ENCODE results near the gene PIGH.

PIGH gene

DNA sequence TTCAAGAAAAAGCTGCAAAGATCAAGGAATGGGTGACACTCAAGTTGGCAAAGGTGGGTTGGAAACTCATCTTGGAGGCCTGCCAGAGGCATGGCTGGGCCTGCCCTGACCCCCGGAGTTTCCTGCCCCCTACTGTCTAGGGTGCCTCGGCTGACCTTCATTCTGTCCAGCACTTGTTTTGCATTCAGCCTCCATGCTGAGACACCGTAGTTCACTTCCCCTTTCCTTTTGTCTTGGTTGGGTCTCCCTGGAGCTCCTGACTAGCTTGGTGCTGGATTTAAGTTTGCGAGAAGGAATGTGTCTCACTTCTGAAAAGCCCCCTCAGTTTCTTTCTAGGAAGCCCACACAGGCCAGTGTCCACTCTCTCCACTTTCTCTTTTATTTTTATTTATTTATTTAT lies 40.4 kb downstream of the PIGH start:
- H3K79me2 ChIP-seq (ENCODE audit: low read length) = no peaks in the 10 kb centered on the region

DNA sequence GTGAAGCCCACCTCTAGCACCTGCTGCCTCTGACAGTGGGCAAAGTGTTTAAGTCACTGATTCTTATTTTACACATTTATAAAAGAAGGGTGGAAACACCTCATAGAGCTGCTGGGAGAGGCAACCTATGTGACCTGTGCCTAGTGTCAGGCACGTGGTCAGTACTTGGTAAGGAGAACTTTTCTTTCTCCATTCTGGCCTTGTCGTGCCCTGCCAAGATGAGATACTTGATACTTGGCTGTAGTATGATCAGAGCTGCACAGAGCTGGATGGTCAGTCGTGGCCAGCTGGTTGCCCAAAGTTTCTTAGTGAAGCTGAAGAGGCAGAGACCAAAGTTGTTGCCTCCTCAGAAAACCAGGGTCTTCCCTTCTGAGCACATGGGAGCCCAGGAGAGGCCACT lies 42.4 kb downstream of the PIGH start:
- Histone ChIP-seq H3K4me3 (ENCODE audit: low read length) (no peak overlapping the region), H3K27ac (ENCODE audit: low read length) (no peak overlapping the region), H3K9ac (ENCODE audit: low read length) (no peak overlapping the region), H3K79me2 (ENCODE audit: low read length) (no peaks in the 10 kb centered on the region), H3K4me1 (ENCODE audit: low read length) (no peaks in the 10 kb centered on the region), H3K27me3 (ENCODE audit: low read depth, low read length) (peaks cover 11% of the 10 kb centered on the region; the same call in 1 of the 2 replicates), H3K36me3 (replicated peaks; ENCODE audit: low read depth, low read length) (no peaks in the 10 kb centered on the region), H4K20me1 (ENCODE audit: insufficient read depth, low read length) (no peaks in the 10 kb centered on the region), H3K9me3 (ENCODE audit: insufficient read depth, low read length) (no peaks in the 10 kb centered on the region), H3K4me2 (ENCODE audit: low read length) (no peak overlapping the region), H2AFZ (ENCODE audit: low read depth, low read length) (no peak overlapping the region)
- TF ChIP-seq EZH2phosphoT487 (IDR thresholded peaks at IDR 0.05; ENCODE audit: low read depth) = no peak
- TF ChIP-seq, protein P1, sequence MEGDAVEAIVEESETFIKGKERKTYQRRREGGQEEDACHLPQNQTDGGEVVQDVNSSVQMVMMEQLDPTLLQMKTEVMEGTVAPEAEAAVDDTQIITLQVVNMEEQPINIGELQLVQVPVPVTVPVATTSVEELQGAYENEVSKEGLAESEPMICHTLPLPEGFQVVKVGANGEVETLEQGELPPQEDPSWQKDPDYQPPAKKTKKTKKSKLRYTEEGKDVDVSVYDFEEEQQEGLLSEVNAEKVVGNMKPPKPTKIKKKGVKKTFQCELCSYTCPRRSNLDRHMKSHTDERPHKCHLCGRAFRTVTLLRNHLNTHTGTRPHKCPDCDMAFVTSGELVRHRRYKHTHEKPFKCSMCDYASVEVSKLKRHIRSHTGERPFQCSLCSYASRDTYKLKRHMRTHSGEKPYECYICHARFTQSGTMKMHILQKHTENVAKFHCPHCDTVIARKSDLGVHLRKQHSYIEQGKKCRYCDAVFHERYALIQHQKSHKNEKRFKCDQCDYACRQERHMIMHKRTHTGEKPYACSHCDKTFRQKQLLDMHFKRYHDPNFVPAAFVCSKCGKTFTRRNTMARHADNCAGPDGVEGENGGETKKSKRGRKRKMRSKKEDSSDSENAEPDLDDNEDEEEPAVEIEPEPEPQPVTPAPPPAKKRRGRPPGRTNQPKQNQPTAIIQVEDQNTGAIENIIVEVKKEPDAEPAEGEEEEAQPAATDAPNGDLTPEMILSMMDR (IDR thresholded peaks at IDR 0.05; ENCODE audit: low read depth, low read length) = no peak

More for the DNA sequence above, 40.4 kb downstream of the PIGH start:
- H4K20me1 ChIP-seq (ENCODE audit: insufficient read depth, low read length) = no peaks in the 10 kb centered on the region
- no peaks in the 10 kb centered on the region for H3K36me3 ChIP-seq (replicated peaks; ENCODE audit: low read depth, low read length)
- TF ChIP-seq EZH2phosphoT487 (IDR thresholded peaks at IDR 0.05; ENCODE audit: low read depth) = no peak
- TF ChIP-seq, protein P1 (IDR thresholded peaks at IDR 0.05; ENCODE audit: low read depth, low read length) = no peak
- no peak overlapping the region for H3K9ac ChIP-seq (ENCODE audit: low read length)
- H3K9me3 ChIP-seq (ENCODE audit: insufficient read depth, low read length) = no peaks in the 10 kb centered on the region
- no peaks in the 10 kb centered on the region for H3K27me3 ChIP-seq (ENCODE audit: low read depth, low read length)
- no peak overlapping the region for H3K4me3 ChIP-seq (ENCODE audit: low read length)
- no peak overlapping the region for H3K27ac ChIP-seq (ENCODE audit: low read length)
- no peak overlapping the region for H2AFZ ChIP-seq (ENCODE audit: low read depth, low read length)
- no peaks in the 10 kb centered on the region for H3K4me1 ChIP-seq (ENCODE audit: low read length)
- H3K4me2 ChIP-seq (ENCODE audit: low read length) = no peak overlapping the region

DNA sequence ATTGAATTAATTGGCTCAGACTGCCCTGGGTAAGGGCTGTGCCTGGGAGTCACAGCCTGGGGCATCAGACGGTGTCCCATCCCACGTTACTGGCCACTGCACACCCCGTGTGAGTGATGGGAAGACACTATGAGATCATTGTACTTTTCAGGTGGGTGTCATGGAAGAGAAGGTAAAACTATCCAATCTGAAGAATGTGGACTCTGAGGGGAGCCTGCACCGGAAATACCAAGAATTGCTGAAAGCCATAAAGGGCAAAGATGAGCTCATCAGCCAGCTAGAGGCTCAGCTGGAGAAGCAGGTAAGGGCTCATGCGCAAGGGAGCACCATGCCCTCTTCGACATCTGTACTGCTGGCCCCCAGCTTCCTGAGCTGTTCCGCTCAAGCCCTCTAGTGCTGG lies 43.0 kb downstream of the PIGH start:
- H3K4me1 ChIP-seq (ENCODE audit: low read length) = no peaks in the 10 kb centered on the region
- TF ChIP-seq, protein P1 (IDR thresholded peaks at IDR 0.05; ENCODE audit: low read depth, low read length) = no peak
- no peak for TF ChIP-seq EZH2phosphoT487 (IDR thresholded peaks at IDR 0.05; ENCODE audit: low read depth)
- no peaks in the 10 kb centered on the region for H3K36me3 ChIP-seq (replicated peaks; ENCODE audit: low read depth, low read length)
- H3K4me3 ChIP-seq (ENCODE audit: low read length) = no peak overlapping the region
- peaks cover 11% of the 10 kb centered on the region; the same call in 1 of the 2 replicates for H3K27me3 ChIP-seq (ENCODE audit: low read depth, low read length)
- no peak overlapping the region for H3K9ac ChIP-seq (ENCODE audit: low read length)
- H3K4me2 ChIP-seq (ENCODE audit: low read length) = no peak overlapping the region
- no peaks in the 10 kb centered on the region for H3K79me2 ChIP-seq (ENCODE audit: low read length)
- no peak overlapping the region for H2AFZ ChIP-seq (ENCODE audit: low read depth, low read length)
- H3K9me3 ChIP-seq (ENCODE audit: insufficient read depth, low read length) = no peaks in the 10 kb centered on the region
- no peak overlapping the region for H3K27ac ChIP-seq (ENCODE audit: low read length)
- no peaks in the 10 kb centered on the region for H4K20me1 ChIP-seq (ENCODE audit: insufficient read depth, low read length)

DNA sequence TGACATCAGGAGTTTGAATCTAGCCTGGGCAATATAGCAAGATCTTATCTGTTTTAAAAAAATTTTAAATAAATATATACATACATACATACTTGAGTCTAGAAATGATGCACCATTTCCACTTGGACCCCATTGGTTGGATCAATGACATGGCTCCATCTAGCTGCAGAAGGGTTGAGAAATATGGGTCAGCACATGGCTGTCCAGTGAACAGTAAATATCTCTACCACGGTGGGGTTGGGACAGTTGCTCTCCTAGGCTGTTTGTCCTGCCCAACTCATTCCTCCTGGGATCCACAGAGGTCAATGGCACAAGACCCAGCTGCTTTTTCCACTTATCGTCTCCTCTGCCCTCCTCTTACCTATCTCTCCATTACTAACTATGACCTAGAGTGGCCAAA lies 43.4 kb downstream of the PIGH start:
- Histone ChIP-seq H3K9me3 (ENCODE audit: insufficient read depth, low read length) (no peaks in the 10 kb centered on the region), H3K27ac (ENCODE audit: low read length) (no peak overlapping the region), H3K36me3 (replicated peaks; ENCODE audit: low read depth, low read length) (no peaks in the 10 kb centered on the region), H4K20me1 (ENCODE audit: insufficient read depth, low read length) (no peaks in the 10 kb centered on the region), H3K9ac (ENCODE audit: low read length) (no peak overlapping the region), H3K4me1 (ENCODE audit: low read length) (no peaks in the 10 kb centered on the region), H3K4me3 (ENCODE audit: low read length) (no peak overlapping the region), H3K27me3 (ENCODE audit: low read depth, low read length) (peaks cover 11% of the 10 kb centered on the region; the same call in 1 of the 2 replicates), H2AFZ (ENCODE audit: low read depth, low read length) (no peak overlapping the region), H3K79me2 (ENCODE audit: low read length) (no peaks in the 10 kb centered on the region), H3K4me2 (ENCODE audit: low read length) (no peak overlapping the region)
- TF ChIP-seq, protein P1 (IDR thresholded peaks at IDR 0.05; ENCODE audit: low read depth, low read length) = peak; percentile 26
- TF ChIP-seq EZH2phosphoT487 (IDR thresholded peaks at IDR 0.05; ENCODE audit: low read depth) = no peak
